Bronchial epithelial cell (primary cell): ENCODE results near the gene ERBB4. TPM values are rescaled to one million over a fixed set of nuclear protein-coding genes. Genes with fewer than 3 reads are reported as not detected.
A peak's percentile ranks its signal among the peaks of the same experiment; 100 is the strongest.

Experiments used
- DNase-seq: peaks from one replicate; pipeline ENCODE4 v3.0.0-alpha.2; 2010; ENCODE audit warnings: low read depth
- FAIRE-seq: peaks from 2 replicates; lab custom pipeline; 2011; peaks lifted over from hg19 to GRCh38; lab: Jason Lieb, UNC
- H3K27me3 ChIP-seq: 2 replicates; pipeline ENCODE4 v1.5.1; 2011; ENCODE audit warnings: low read length; ENCODE audit not compliant: control insufficient read depth, insufficient read depth
- H3K36me3 ChIP-seq: 2 replicates; pipeline ENCODE4 v1.5.1; 2011; ENCODE audit warnings: low read length; ENCODE audit not compliant: control insufficient read depth, insufficient read depth
- H3K4me3 ChIP-seq: 2 replicates; pipeline ENCODE4 v1.5.1; 2011; ENCODE audit warnings: mild to moderate bottlenecking, low read depth, low read length, control low read depth
- CTCF ChIP-seq: IDR thresholded peaks from 2 replicates; pipeline ENCODE4 v1.5.1; 2011; ENCODE audit warnings: mild to moderate bottlenecking, moderate library complexity, low read length, control low read depth, inconsistent platforms; ENCODE audit not compliant: insufficient read depth, severe bottlenecking
- total RNA-seq: library from RNA; depleted of rRNA; stranded (reverse); fragments of >200 nt; gene quantifications from 2 replicates; pipeline ENCODE4 v1.2.1, GENCODE V29; 2014

ERBB4 gene
- total RNA-seq, 1 donor from 2014 or later: under 0.01 TPM

DNA sequence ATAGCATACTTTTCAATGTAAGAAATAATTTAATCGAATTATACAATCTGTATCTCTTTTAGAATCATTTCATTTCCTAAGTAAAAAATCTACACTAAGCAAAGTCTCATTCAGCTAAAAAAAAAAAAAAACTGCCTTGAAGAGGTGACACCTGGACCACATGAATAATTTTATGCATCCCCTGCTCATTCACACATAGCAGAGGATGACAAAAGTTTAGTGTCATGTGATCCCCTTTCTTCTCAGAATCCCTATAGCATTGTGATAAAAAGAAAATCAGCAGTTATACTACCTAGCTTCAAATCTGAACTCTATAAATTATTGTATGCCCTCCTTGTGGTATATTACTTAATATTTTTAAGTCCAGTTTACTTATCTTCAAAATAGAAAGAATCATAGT lies 603.8 kb downstream of the ERBB4 start:
- DNase-seq (no peak), FAIRE-seq (no peak)
- no peaks in the 10 kb centered on the region for H3K36me3 ChIP-seq
- TF ChIP-seq CTCF: no peak
- H3K4me3 ChIP-seq: no peak overlapping the region
- no peaks in the 10 kb centered on the region for H3K27me3 ChIP-seq

GRCh38 chr2:211931314-211931713 lies 607.3 kb downstream of the ERBB4 start:
- no peaks in the 10 kb centered on the region for H3K27me3 ChIP-seq
- no peak for FAIRE-seq
- no peak overlapping the region for H3K4me3 ChIP-seq
- peak; percentile 85 for DNase-seq
- no peak for TF ChIP-seq CTCF
- no peaks in the 10 kb centered on the region for H3K36me3 ChIP-seq

DNA sequence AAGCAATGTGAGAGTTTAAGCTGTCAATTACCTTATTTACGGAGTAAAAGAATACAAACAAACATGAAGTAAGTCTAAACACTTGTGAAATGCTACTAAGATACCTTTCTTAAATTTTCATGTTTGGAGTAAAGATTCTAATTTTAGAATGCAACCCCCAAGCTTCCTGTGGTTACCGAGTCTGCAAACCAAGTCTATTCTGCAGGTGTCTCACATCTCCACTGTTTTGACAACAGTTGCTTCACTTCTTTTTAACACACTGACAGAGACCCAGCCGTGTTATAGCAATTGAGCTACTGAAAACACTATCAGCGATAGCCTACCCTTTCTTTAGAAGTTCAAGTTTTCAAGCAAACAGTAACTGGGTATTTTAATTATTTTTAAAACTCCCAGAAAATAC lies 608.3 kb downstream of the ERBB4 start:
- H3K36me3 ChIP-seq: no peaks in the 10 kb centered on the region
- DNase-seq (no peak), FAIRE-seq (no peak)
- no peaks in the 10 kb centered on the region for H3K27me3 ChIP-seq
- no peak overlapping the region for H3K4me3 ChIP-seq
- no peak for TF ChIP-seq CTCF

DNA sequence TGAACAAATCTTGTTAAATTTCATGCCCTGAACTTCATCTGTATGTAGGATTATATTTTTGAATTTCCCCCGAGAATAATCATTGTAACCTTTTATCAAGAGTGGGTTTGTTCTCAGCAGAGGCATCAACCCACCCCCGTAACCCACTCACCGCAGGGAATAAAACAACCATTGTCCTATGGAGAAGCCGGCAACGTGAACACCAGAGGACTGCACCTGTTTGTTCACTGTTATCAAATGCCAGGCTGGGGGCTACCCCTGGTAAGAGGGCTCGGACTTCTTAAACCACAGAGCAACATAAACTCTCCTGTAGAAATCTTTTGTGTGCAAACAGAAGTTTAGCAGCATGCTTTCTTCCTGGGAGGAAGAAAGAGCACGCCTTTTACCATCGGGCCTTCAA lies 610.4 kb downstream of the ERBB4 start:
- H3K36me3 ChIP-seq: no peaks in the 10 kb centered on the region
- no peaks in the 10 kb centered on the region for H3K27me3 ChIP-seq
- H3K4me3 ChIP-seq: no peak overlapping the region
- no peak for TF ChIP-seq CTCF
- no peak for FAIRE-seq
- no peak for DNase-seq

DNA sequence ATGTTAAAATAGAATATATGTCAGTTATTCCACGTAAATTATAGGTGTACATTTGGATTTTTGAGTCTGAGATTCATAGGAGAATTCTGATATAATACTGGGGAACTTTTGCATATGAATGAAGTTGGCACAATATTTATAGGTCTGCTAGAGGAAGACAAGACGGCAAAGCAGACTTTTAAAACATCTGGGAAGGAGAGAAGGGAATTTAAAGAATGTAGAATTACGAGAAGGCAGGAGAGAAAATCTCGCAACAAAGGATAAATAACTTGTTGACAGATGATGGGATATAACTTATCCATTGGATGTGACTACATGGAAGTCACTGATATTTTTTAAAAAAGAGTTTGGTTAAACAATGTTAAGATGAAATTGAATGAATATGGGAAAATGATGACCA lies 615.6 kb downstream of the ERBB4 start:
- no peak for FAIRE-seq
- Histone ChIP-seq H3K4me3 (no peak overlapping the region), H3K36me3 (no peaks in the 10 kb centered on the region), H3K27me3 (no peaks in the 10 kb centered on the region)
- no peak for DNase-seq
- no peak for TF ChIP-seq CTCF

- no peak for TF ChIP-seq CTCF
- DNase-seq (no peak), FAIRE-seq (no peak)
- H3K4me3 ChIP-seq: no peak overlapping the region
- H3K27me3 ChIP-seq: no peaks in the 10 kb centered on the region
- no peaks in the 10 kb centered on the region for H3K36me3 ChIP-seq
These were observed 634.6 kb downstream of the ERBB4 start for GRCh38 chr2:211903961-211904360.
